NCI-H187 treated with DMSO at 0.1 percent for 48 hours (cell line): ENCODE measurements around the gene PTPN9.
"Not testable (repeated sequence)": the region's sequence is repeated elsewhere in the genome, so short reads cannot be mapped to it uniquely, and the experiment has no call there.

ENCODE experiments used
- DNase-seq: peaks from one replicate; lab custom pipeline; 2025; lab: John Stamatoyannopoulos, UW

The PTPN9 gene

DNA sequence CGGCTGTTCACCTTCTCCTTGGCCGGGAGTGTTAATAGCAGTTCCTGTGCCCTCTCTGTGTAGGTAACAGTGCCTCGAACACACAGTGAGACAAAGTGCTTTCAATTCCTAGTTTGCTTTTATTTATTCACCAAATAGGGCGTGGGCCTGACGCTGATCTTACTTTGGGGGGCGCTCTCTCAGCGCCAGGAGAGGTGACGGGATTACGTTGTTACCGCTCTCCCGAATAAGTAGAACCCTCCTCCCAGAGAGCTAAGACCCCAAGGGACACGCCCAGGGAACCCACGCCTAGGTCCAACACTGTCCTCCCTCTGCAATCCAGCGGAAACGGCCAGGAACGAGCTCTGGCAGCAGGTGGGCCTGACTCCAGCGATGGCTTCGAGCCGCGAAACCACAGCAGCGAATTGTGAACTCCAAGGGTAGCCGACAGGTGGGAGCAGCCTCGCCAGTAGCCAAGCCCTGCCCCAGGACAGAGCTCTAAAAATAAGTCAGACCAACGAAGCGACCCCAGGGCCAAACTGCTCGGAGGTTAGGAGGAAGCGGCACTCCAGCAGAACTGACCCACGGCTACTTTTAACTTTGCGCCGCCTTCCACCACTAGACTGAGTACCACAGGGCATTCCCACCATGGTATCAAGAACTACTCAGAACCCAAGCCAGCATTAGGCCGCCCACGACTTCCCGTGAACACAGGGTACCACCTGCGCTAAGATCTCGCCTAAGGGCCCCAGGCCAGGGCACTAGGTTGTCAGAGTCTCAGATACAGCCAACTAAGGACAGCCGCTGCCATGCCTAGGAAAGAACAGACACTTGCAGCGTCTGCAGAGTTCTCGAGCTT lies 126.0 kb downstream of the PTPN9 start:
- no peak for DNase-seq

GRCh38 chr15:75452364-75452864 lies 126.7 kb downstream of the PTPN9 start:
- DNase-seq: peak; percentile 2

- DNase-seq: peak; percentile 90
Measured at GRCh38 chr15:75451674-75452363, 127.3 kb downstream of the PTPN9 start, which contains the start of gene SIN3A. TSS of gene SIN3A (minus strand) at chr15:75451690. CDS start at chr15:75430375, 21,315 bp downstream.

DNA sequence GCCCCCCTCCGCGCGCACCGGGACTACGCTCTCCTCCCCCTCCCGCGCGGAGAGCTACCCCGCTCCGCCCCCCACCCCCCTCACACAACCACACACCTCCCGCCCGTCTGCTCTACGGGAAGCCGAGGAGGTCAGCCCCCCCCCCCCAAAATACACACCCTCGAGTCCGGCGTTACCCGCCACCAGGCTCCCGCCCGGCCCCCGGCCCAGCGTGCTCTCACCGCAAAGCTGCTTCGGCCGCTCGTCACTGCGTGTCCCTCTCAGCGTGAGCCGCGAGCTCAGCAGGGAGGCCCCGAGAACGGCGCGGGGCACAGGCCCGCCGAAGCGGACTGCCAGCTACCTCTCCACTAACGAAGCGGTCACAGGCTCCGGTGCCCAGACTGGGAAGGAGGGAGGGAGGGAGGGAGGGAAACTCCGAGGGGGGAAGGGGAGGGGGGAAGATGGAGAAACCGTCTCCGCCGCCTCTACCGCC lies 127.9 kb downstream of the PTPN9 start:
- DNase-seq: no peak

DNA sequence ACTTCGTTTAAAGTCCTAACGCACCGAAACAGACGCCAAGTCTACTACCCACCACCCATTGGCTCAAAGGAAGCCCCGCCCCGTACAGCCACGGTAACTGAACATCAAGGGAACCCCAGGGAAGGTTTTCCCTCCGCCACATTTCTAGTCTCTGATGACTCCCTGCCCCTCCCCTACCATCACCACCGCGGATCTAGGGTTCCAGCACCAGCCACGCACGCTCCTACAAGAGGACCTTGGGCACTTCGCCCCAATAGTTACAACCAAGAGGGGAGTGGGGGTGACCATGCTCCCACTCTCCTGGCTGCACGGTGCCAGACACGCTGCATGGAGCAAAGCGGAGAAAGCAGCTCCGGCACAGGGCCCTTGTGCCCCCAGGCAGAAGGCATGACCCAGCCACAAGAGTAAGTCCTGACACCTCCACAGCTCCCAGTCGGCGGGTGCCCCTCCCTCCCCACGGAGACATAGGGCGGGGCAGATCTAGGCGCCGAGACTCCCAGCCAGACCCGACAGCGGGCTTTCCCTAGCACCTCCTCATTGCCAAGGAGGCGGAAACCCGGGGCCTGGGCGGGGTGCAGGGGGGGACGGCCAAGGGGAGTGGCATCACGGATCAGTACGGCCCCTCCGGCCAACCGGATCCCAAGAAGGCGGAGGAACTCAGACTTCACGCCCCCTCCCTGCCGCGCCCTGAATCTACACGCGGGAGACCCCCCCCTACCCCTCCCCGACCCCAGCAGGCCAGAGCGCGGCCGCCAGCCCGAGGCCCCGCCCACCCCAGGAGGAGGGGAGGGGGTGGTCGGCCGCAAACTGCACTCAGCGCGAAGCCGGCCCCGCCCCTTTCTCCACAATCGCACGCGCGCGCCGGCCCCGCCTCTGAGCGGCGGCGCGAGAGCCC lies 128.6 kb downstream of the PTPN9 start:
- DNase-seq: peak; percentile 67

- no peak for DNase-seq
Measured at GRCh38 chr15:75449585-75450306, 129.4 kb downstream of the PTPN9 start.

DNA sequence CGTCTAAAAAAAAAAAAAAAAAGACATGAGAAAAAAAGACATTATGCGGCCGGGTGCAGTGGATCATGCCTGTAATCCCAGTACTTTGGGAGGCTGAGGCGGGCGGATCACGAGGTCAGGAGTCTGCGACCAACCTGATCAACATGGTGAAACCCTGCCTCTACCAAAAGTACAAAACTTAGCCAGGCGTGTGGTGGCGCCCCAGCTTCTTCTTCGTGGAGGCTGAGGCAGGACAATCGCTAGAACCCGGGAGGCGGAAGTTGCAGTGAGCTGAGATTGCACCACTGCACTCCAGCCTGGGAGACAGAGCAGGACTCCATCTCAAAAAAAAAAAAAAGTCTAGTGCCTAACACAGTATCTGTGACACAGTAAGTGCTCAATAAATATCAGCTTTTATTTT lies 130.9 kb downstream of the PTPN9 start:
- DNase-seq: not testable (repeated sequence)

DNA sequence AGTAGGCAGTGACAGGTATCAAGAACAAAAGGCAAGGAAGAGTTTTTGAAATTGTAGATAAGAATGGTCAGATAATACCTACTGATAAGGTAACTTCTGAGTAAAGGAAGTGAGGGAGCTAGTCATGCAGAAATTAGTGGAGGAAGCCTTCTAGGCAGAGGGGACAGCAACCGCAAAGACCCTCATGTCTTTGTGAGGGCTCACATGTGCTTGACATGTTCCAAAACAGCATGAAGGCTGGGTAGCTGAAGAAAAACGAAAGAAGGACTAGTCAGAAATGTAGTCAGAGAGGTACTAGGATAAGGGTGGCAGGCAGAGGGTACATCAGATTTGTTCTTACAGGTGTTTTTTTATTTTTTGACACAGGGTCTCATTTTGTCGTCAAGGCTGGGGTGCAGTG lies 133.0 kb downstream of the PTPN9 start:
- no peak for DNase-seq

GRCh38 chr15:75445324-75445723 lies 133.8 kb downstream of the PTPN9 start:
- not testable (repeated sequence) for DNase-seq

- not testable (repeated sequence) for DNase-seq
Measured at GRCh38 chr15:75443972-75444453, 135.1 kb downstream of the PTPN9 start.

DNA sequence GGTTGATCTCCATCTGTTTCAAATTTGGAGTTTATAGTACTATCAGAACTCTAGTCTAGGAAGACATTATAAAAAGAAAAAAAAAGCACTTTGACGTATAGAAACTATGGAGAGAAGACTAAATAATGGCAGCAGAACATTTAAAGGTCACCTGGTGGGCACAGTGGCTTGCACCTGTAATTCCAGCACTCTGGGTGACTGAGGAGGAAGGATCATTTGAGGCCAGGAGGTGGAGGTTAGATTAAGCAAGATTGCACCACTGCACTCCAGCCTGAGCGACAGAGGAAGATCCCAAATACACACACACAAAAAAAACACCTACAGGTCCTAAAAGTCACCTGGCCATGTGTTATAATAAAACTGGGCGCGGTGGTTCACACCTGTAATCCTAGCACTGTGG lies 141.4 kb downstream of the PTPN9 start:
- no peak for DNase-seq

- DNase-seq: no peak
Measured at GRCh38 chr15:75436881-75437280, 142.2 kb downstream of the PTPN9 start.

DNA sequence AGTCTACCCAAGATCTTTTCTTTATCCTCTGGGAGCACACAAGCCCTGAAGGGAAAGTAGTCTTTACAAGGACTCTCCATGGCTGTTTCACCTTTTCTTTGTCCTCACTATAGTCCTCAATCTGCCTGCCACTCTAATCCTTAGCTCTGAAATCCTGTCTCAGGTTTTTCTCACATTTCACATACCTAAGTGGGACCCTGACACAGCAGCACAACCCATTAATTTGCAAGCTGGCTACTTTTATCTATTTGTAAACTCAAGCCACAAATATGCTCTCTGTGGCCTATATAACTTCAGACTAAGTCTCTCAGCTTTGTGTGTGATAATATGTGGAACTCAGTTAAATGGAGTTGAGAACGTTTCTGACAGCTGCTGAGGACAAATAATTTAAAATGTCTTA lies 147.4 kb downstream of the PTPN9 start:
- DNase-seq: no peak

- no peak for DNase-seq
Measured at GRCh38 chr15:75431270-75431669, 147.8 kb downstream of the PTPN9 start.

GRCh38 chr15:75430259-75430658 lies 148.9 kb downstream of the PTPN9 start:
- DNase-seq: no peak

DNA sequence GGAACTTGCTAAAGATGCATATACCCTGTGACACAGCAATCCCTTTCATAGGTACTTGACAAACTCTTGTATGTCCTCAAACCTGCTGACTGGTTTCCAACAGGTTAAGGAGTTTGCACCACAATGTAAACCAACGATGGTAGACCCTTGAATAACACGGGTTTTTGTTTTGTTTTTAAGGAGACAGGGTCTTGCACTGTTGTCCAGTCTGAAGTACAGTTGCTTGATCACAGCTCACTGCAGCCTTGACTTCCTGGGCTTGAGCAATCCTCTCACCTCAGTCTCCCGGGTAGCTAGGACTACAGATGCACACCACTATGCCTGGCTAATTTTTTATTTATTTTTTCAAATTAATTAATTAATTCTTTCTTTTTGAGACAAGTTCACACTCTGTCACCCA lies 151.0 kb downstream of the PTPN9 start:
- no peak for DNase-seq

DNA sequence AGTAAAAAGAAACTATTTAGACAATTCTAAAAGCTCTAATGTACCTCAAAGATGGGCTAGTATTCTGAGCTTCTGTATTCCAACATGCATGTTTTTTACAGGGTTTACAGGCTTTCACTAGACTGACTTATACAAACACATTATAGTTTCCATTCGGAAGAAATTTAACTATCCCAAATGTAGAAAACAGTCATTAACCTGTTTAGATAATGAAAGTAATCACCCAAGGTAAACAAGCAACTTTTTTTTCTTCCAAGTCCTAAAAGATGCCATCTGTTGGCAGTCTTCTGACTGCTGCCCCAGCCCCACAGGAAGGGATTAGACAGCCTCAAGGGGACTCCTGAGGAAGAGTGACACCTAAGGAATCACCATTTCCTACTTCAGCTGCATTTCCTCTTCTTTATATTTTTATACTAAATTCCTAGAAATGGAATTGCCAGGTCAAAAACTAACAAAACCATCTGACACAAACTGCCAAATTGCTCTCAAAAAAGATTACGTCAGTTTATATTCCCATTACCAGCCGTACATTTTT lies 153.1 kb downstream of the PTPN9 start:
- DNase-seq: no peak

DNA sequence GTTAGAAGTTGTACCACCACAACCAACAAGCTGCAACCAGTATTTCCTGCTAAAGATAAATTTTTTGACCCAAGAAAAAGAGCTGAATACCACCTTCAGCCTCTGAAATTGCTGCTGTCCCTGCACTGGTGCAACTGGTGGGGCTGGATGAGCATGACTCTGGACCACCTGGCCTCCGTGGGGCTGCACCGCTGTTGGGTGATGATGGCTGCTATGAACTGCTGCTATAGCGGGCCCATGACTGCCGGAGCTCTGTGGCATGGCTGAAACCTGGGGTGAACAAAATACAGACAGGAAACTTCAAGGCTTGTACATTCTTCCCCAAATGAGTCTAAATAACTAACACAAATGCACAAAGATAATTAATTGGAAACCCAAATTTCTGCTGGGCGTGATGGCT lies 156.6 kb downstream of the PTPN9 start:
- no peak for DNase-seq

- no peak for DNase-seq
Measured at GRCh38 chr15:75420698-75421097, 158.4 kb downstream of the PTPN9 start.

- no peak for DNase-seq
Measured at GRCh38 chr15:75416584-75416983, 162.5 kb downstream of the PTPN9 start.
